ENCODE measurements around the gene KIF1B.

Gene KIF1B

DNA sequence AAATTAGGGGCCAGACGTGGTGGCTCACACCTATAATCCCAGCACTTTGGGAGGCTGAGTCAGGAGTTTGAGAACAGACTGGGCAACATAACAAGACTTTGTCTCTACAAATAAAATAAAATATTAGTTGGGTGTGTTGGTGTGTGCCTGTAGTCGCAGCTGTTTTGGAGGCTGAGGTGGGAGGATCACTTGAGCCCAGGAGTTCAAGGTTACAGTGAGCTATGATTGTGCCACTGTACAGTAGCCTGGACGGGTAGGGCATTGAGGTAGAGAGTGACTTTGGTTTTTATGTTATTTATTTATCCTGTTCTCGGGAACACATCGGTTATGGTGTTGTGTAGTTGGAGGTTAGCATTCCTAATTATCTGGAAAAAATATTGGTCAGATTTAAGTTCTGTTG lies 19.5 kb downstream of the KIF1B start:
- no peak overlapping the region for H3K4me3 ChIP-seq (ENCODE audit: control insufficient read depth, low read depth, low read length)
- no peak for DNase-seq (ENCODE audit: low read depth)
- TF ChIP-seq, protein P1, sequence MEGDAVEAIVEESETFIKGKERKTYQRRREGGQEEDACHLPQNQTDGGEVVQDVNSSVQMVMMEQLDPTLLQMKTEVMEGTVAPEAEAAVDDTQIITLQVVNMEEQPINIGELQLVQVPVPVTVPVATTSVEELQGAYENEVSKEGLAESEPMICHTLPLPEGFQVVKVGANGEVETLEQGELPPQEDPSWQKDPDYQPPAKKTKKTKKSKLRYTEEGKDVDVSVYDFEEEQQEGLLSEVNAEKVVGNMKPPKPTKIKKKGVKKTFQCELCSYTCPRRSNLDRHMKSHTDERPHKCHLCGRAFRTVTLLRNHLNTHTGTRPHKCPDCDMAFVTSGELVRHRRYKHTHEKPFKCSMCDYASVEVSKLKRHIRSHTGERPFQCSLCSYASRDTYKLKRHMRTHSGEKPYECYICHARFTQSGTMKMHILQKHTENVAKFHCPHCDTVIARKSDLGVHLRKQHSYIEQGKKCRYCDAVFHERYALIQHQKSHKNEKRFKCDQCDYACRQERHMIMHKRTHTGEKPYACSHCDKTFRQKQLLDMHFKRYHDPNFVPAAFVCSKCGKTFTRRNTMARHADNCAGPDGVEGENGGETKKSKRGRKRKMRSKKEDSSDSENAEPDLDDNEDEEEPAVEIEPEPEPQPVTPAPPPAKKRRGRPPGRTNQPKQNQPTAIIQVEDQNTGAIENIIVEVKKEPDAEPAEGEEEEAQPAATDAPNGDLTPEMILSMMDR (conservative IDR thresholded peaks at IDR 0.05; ENCODE audit: control insufficient read depth, insufficient read depth, low read depth, low read length): no peak

DNA sequence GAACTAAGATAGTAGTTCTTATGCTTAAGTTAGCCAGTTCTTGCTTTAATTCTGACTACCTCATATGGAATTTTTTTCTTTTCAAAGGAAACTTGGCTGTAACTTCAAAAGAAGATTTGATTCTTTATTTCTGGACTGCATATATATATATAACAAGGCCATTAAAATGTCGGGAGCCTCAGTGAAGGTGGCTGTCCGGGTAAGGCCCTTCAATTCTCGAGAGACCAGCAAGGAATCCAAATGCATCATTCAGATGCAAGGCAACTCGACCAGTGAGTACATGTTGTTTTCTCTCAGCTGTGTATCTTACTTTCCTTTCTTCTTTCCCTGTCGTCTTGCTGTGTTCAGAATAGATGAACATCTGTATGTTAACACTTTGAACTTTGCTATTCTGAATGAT lies 21.8 kb downstream of the KIF1B start:
- DNase-seq (ENCODE audit: low read depth): peak; percentile 40
- H3K4me3 ChIP-seq (ENCODE audit: control insufficient read depth, low read depth, low read length): no peak overlapping the region
- TF ChIP-seq, protein P1 (conservative IDR thresholded peaks at IDR 0.05; ENCODE audit: control insufficient read depth, insufficient read depth, low read depth, low read length): no peak

DNA sequence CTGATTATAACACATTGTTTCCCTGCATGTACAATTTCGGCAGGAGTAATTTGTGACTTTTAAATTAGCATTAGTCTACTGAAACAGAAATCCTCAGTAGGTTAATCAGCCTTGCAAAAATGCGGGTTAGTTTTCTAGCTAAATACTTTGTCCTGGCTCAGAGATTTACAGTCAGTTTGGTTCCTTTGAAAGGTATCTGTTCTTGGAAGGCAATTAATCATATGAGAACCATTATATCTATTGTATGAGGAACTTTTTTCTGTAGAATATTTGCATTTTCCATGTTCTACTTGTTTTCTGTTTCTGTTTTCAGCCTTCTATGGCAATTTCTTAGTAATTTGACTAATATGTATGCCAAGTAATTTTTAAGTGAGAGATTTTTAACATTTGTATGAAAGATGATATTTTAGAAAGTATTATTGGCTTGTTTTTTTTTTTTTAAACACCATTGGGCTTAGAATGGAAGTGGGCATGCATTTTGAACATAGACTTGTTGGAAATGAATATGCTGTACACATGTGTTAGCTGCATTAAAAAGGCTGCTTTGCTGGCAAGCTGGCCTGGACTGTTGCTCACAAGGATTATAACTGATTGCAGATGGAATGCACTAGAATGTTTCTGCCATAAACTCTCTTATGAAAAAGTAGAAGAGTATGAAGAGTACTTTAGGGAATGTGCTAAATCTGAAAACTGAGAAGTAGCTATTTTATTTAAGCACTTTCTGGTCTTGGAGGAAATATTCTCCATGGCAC lies 26.2 kb downstream of the KIF1B start:
- TF ChIP-seq, protein P1 (conservative IDR thresholded peaks at IDR 0.05; ENCODE audit: control insufficient read depth, insufficient read depth, low read depth, low read length): no peak
- peak; percentile 41 for DNase-seq (ENCODE audit: low read depth)
- no peak overlapping the region for H3K4me3 ChIP-seq (ENCODE audit: control insufficient read depth, low read depth, low read length)

DNA sequence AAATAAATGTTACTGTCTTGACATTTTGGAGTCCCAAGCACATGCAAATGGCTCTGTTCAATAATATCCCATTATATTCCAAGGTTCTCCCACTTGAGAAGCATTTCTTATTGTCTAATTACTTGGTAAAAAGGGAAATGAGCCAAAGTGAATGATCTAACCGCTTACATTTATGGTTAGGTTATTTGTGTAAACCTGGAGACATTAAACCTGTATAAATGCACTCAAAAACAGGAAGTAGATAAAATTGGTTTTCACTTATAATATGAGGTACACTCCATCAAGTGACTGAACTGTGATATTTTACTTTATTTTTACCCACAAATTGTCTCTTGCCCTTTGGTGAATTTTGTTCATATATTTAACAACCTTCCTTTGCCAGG lies 26.8 kb downstream of the KIF1B start:
- H3K4me3 ChIP-seq (ENCODE audit: control insufficient read depth, low read depth, low read length): no peak overlapping the region
- TF ChIP-seq, protein P1 (conservative IDR thresholded peaks at IDR 0.05; ENCODE audit: control insufficient read depth, insufficient read depth, low read depth, low read length): no peak
- DNase-seq (ENCODE audit: low read depth): no peak

DNA sequence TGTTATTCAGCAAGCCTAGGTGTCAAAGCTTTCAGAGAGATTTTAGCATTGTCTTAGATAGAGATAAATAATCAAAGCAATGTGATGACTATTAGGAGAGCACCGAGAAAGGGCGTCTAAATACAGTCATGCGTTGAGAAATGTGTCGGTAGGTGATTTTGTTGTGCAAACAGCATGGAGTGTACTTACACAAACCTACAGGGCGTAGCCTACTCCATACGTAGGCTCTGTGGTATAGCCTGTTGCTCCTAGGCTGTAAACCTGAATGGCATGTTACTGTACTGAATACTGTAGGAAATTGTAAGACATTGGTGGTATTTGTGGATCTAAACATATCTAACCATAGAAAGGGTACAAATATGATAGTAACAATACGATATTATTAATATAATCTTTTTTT lies 31.8 kb downstream of the KIF1B start:
- H3K4me3 ChIP-seq (ENCODE audit: control insufficient read depth, low read depth, low read length): no peak overlapping the region
- TF ChIP-seq, protein P1 (conservative IDR thresholded peaks at IDR 0.05; ENCODE audit: control insufficient read depth, insufficient read depth, low read depth, low read length): no peak
- DNase-seq (ENCODE audit: low read depth): no peak

DNA sequence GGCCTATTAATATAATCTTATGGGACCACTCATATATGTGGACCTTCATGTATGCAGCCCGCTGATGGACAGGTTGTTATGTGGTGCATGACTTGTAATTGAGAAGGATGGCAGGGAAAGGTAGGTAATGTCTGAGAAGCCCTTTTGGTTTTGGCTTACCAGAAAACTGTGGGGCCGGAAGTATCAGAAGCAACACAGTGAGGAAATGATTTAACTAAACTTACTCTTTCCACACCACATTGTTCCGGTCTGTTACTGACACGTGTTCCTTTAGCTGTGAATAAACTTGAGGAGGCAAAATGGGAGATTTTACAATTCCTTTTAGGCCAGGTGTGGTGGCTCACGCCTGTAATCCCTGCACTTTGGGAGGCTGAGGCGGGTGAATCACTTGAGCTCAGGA lies 32.4 kb downstream of the KIF1B start:
- no peak overlapping the region for H3K4me3 ChIP-seq (ENCODE audit: control insufficient read depth, low read depth, low read length)
- TF ChIP-seq, protein P1 (conservative IDR thresholded peaks at IDR 0.05; ENCODE audit: control insufficient read depth, insufficient read depth, low read depth, low read length): no peak
- no peak for DNase-seq (ENCODE audit: low read depth)
